Fibroblast of lung (primary cell): Measurements from ENCODE around the gene ZP1. TPM values are rescaled to one million over a fixed set of nuclear protein-coding genes. Genes with fewer than 3 reads are reported as not detected.
A peak's percentile ranks its signal among the peaks of the same experiment; 100 is the strongest.

ENCODE experiments used
- DNase-seq, 2 donors: peaks; one replicate each; pipeline versions ENCODE4 v3.0.0 to v3.0.0-alpha.2; 2010; ENCODE audit warnings: low read depth in 2 of 2
- H2AFZ ChIP-seq: 2 replicates; pipeline ENCODE4 v1.5.1; 2012; ENCODE audit warnings: low read length, control low read depth, inconsistent platforms
- H3K27ac ChIP-seq: 2 replicates; pipeline ENCODE4 v1.5.1; 2011; ENCODE audit warnings: low read length, control low read depth; ENCODE audit not compliant: insufficient read depth
- H3K27me3 ChIP-seq: 2 replicates; pipeline ENCODE4 v1.5.1; 2011; ENCODE audit warnings: mild to moderate bottlenecking, low read length; ENCODE audit not compliant: control insufficient read depth, insufficient read depth
- H3K36me3 ChIP-seq: 2 replicates; pipeline ENCODE4 v1.5.1; 2011; ENCODE audit warnings: low read length; ENCODE audit not compliant: control insufficient read depth, insufficient read depth
- H3K4me1 ChIP-seq: 2 replicates; pipeline ENCODE4 v1.5.1; 2011; ENCODE audit warnings: low read length; ENCODE audit not compliant: control insufficient read depth, insufficient read depth; ENCODE audit errors: extremely low read depth
- H3K4me2 ChIP-seq: 2 replicates; pipeline ENCODE4 v1.5.1; 2011; ENCODE audit warnings: low read length, control low read depth; ENCODE audit not compliant: insufficient read depth; ENCODE audit errors: extremely low read depth
- H3K4me3 ChIP-seq, 4 experiments: fragments of 200-600 bp in 1 of 4; sonication (generic) in 1 of 4; replicated peaks in 1 of 4; 2 replicates each; pipeline ENCODE4 v1.5.1; 2011 to 2016; ENCODE audit warnings: low read length in 4 of 4, low read depth in 3 of 4, mild to moderate bottlenecking in 3 of 4, control low read depth in 2 of 4, inconsistent platforms in 1 of 4, mixed read lengths in 1 of 4; ENCODE audit not compliant: insufficient read depth in 1 of 4; ENCODE audit errors: control extremely low read depth in 1 of 4
- H3K79me2 ChIP-seq: 2 replicates; pipeline ENCODE4 v1.5.1; 2012; ENCODE audit warnings: mild to moderate bottlenecking, low read length, inconsistent platforms; ENCODE audit not compliant: control insufficient read depth, insufficient read depth
- H3K9ac ChIP-seq: 2 replicates; pipeline ENCODE4 v1.5.1; 2011; ENCODE audit warnings: mild to moderate bottlenecking, low read length, control low read depth; ENCODE audit not compliant: insufficient read depth
- H3K9me3 ChIP-seq: 2 replicates; pipeline ENCODE4 v1.5.1; 2012; ENCODE audit warnings: low read depth, low read length; ENCODE audit not compliant: control insufficient read depth, insufficient read depth
- H4K20me1 ChIP-seq: 2 replicates; pipeline ENCODE4 v1.5.1; 2011; ENCODE audit warnings: low read length; ENCODE audit not compliant: control insufficient read depth, insufficient read depth; ENCODE audit errors: extremely low read depth
- EZH2 ChIP-seq: IDR thresholded peaks from 2 replicates; pipeline ENCODE4 v1.5.1; 2012; ENCODE audit warnings: low read length, control low read depth, mild to moderate bottlenecking; ENCODE audit errors: missing control alignments
- polyA plus RNA-seq, 2 donors: library from polyadenylated mRNA; depleted of rRNA in 1 of 2; stranded (reverse) in 1 of 2; unstranded in 1 of 2; fragments of >200 nt; gene quantifications; 2 replicates each; pipeline ENCODE4 v1.2.1, GENCODE V29; 2011 to 2012; ENCODE audit warnings: missing spikeins in 1 of 2
- total RNA-seq: library from RNA; depleted of rRNA; stranded (reverse); fragments of >200 nt; gene quantifications from 2 replicates; pipeline ENCODE4 v1.2.1, GENCODE V29; 2014
- TF ChIP-seq, protein P1 (sequence below), 2 donors: IDR thresholded peaks in 1 of 2; conservative IDR thresholded peaks in 1 of 2; 1 replicate in 1 of 2; 2 replicates in 1 of 2; pipeline ENCODE4 v1.5.1; 2011 to 2012; ENCODE audit warnings: low read length in 2 of 2, control low read depth in 1 of 2, inconsistent platforms in 1 of 2, low read depth in 1 of 2, mild to moderate bottlenecking in 1 of 2

Gene ZP1
- total and polyA plus RNA-seq, 2 donors (not counting 1 experiment from before 2014, with no cell fraction given), result 0.62 TPM; not detected in 1

DNA sequence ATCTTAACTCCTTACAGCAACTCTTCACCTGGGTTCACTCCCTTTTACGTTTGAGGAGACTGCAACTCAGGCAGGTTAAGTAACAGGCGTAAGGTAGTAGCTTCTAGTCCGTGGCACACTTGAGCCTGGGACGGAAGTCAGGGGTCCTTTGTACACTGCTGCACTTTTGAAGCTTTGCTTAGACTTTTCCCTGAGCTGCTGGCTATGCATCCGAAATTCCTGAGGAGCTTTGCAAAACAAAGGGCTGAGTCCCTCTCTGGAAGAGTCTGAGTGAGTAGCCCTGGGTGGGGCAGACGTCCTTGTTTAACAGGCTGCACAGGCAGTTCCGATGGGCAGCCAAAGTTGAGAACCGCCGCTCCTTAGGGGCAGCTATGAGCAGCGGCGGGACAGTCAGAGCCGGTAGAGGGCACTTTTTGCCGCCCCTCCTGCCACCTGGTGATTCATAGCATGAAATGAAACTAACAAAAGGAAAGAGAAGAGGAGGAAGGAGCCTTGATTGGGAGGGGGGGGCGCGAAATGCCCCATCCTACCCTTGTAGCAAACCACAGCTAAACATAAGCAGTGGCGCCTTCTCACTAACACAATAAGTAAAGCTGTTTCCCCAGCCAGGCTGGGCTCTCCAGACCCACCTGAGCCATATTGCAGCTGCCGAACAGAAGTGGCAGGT is 48.0 kb downstream of the ZP1 start:
- Histone ChIP-seq H3K4me2 (peak overlapping the region; percentile 99), H3K36me3 (peaks cover 2% of the 10 kb centered on the region), H3K9me3 (no peaks in the 10 kb centered on the region), H3K27me3 (peaks cover 10% of the 10 kb centered on the region), H3K4me1 (peaks cover 12% of the 10 kb centered on the region), H2AFZ (peak overlapping the region; percentile 52), H3K79me2 (peaks cover 20% of the 10 kb centered on the region), H3K27ac (peak overlapping the region; percentile 66), H3K4me3 (peak overlapping the region; percentile 78 to 88 (median 84)), H4K20me1 (no peaks in the 10 kb centered on the region), H3K9ac (no peak overlapping the region)
- DNase-seq, result peak; percentile 61 to 62
- TF ChIP-seq, protein P1, sequence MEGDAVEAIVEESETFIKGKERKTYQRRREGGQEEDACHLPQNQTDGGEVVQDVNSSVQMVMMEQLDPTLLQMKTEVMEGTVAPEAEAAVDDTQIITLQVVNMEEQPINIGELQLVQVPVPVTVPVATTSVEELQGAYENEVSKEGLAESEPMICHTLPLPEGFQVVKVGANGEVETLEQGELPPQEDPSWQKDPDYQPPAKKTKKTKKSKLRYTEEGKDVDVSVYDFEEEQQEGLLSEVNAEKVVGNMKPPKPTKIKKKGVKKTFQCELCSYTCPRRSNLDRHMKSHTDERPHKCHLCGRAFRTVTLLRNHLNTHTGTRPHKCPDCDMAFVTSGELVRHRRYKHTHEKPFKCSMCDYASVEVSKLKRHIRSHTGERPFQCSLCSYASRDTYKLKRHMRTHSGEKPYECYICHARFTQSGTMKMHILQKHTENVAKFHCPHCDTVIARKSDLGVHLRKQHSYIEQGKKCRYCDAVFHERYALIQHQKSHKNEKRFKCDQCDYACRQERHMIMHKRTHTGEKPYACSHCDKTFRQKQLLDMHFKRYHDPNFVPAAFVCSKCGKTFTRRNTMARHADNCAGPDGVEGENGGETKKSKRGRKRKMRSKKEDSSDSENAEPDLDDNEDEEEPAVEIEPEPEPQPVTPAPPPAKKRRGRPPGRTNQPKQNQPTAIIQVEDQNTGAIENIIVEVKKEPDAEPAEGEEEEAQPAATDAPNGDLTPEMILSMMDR (conservative IDR thresholded peaks at IDR 0.05 in 1 of 2, IDR thresholded peaks at IDR 0.05 in 1 of 2; ENCODE audit: low read depth in 1 of 2, low read length in 2 of 2), result peak; percentile 2 to 14
- TF ChIP-seq EZH2, result no peak

DNA sequence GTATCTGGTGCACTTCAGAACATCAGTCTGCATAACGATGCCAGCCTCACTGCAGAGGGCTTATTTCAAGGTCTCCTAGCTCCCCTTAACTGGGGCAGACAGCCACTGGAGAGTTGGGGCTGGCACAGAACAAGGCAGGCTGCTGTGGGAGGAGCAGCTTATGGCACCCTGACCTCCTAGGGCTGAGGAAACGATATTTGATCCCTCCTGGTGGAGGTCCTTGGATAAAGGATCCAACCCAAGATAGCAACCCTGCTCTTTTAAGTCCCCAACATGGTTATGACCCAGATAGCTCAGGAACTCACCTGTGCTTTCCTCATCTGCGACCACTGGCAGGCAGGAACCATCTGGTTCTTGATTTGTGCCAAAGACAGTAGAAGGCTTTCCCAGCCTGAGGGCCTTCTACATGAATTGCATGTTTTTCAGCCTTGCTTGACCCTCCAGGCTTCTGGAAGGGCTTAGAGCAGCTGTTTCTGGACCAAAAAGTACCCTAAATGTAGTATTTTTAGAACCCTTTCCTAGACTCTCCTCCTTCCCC is 49.4 kb downstream of the ZP1 start:
- Histone ChIP-seq H3K27me3 (peaks cover 4% of the 10 kb centered on the region), H4K20me1 (no peaks in the 10 kb centered on the region), H3K4me1 (peaks cover 12% of the 10 kb centered on the region), H3K36me3 (peaks cover 11% of the 10 kb centered on the region), H3K4me3 (no peak overlapping the region), H2AFZ (no peak overlapping the region), H3K4me2 (no peak overlapping the region), H3K27ac (no peak overlapping the region), H3K79me2 (peaks cover 20% of the 10 kb centered on the region), H3K9me3 (no peaks in the 10 kb centered on the region), H3K9ac (no peak overlapping the region)
- TF ChIP-seq, protein P1 (conservative IDR thresholded peaks at IDR 0.05 in 1 of 2, IDR thresholded peaks at IDR 0.05 in 1 of 2; ENCODE audit: low read depth in 1 of 2, low read length in 2 of 2), result no peak
- TF ChIP-seq EZH2, result no peak
- DNase-seq, result no peak

DNA sequence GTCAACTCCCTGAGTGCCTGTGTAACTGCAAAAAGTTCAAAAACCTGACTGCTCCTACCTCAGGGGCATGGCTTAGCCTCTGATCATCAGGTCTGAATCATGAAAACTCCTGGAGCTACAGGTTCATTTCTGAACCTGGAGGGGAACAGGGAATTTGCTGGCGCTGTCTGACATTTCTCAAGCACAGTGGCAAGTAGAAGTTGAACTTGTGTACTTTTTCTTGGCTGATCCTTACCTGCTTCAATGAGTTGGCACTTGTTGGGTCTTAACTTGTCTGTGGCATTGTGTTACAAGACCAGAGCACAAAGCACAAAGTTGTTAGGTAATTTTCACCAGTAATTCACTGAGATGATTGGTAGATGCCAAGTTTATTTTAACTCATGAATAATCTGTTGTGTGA is 49.9 kb downstream of the ZP1 start:
- H4K20me1 ChIP-seq, result no peaks in the 10 kb centered on the region
- no peak overlapping the region for H3K4me2 ChIP-seq
- H3K27me3 ChIP-seq, result peaks cover under 1% of the 10 kb centered on the region
- H3K4me1 ChIP-seq, result peaks cover 12% of the 10 kb centered on the region
- peaks cover 12% of the 10 kb centered on the region for H3K36me3 ChIP-seq
- H3K27ac ChIP-seq, result no peak overlapping the region
- no peak overlapping the region for H3K9ac ChIP-seq
- H3K9me3 ChIP-seq, result no peaks in the 10 kb centered on the region
- H2AFZ ChIP-seq, result no peak overlapping the region
- TF ChIP-seq, protein P1 (conservative IDR thresholded peaks at IDR 0.05 in 1 of 2, IDR thresholded peaks at IDR 0.05 in 1 of 2; ENCODE audit: low read depth in 1 of 2, low read length in 2 of 2), result no peak
- TF ChIP-seq EZH2, result no peak
- H3K4me3 ChIP-seq, result no peak overlapping the region
- peaks cover 20% of the 10 kb centered on the region for H3K79me2 ChIP-seq
- DNase-seq, result no peak
